Osteoblast (primary cell): Measurements from ENCODE around the gene EML5. TPM values are rescaled to one million over a fixed set of nuclear protein-coding genes. Genes with fewer than 3 reads are reported as not detected.

Source experiments
- DNase-seq: peaks from one replicate; pipeline ENCODE4 v3.0.0; 2011; ENCODE audit warnings: low spot score, mixed read lengths; ENCODE audit not compliant: insufficient read length; ENCODE audit errors: missing footprints
- H2AFZ ChIP-seq: 2 replicates; pipeline ENCODE4 v1.6.0; 2011; ENCODE audit warnings: mild to moderate bottlenecking, low read length
- H3K27ac ChIP-seq: 2 replicates; pipeline ENCODE4 v1.5.1; 2011; ENCODE audit warnings: mild to moderate bottlenecking, low read depth, low read length, moderate library complexity
- H3K27me3 ChIP-seq: 2 replicates; pipeline ENCODE4 v1.6.0; 2012; ENCODE audit warnings: mild to moderate bottlenecking, control low read depth, inconsistent platforms, low read length, moderate library complexity; ENCODE audit not compliant: insufficient read depth
- H3K36me3 ChIP-seq: 2 replicates; pipeline ENCODE4 v1.5.1; 2011; ENCODE audit warnings: mild to moderate bottlenecking, low read length, control low read depth, moderate library complexity; ENCODE audit not compliant: insufficient read depth
- H3K4me1 ChIP-seq: 2 replicates; pipeline ENCODE4 v1.5.1; 2011; ENCODE audit warnings: mild to moderate bottlenecking, low read length, control low read depth, moderate library complexity; ENCODE audit not compliant: insufficient read depth
- H3K4me2 ChIP-seq: 2 replicates; pipeline ENCODE4 v1.6.0; 2011; ENCODE audit warnings: mild to moderate bottlenecking, low read length; ENCODE audit not compliant: insufficient read depth
- H3K4me3 ChIP-seq: fragments of 200-600 bp; sonication (generic); 3 replicates; pipeline ENCODE4 v1.5.1; 2012; ENCODE audit warnings: mild to moderate bottlenecking, low read length, inconsistent platforms; ENCODE audit not compliant: insufficient read depth
- H3K79me2 ChIP-seq: 2 replicates; pipeline ENCODE4 v1.6.0; 2012; ENCODE audit warnings: mild to moderate bottlenecking, low read length, control low read depth, inconsistent platforms; ENCODE audit not compliant: insufficient read depth
- H3K9me3 ChIP-seq: 2 replicates; pipeline ENCODE4 v1.5.1; 2011; ENCODE audit warnings: low read depth, low read length, control low read depth
- H4K20me1 ChIP-seq: 2 replicates; pipeline ENCODE4 v1.6.0; 2012; ENCODE audit warnings: mild to moderate bottlenecking, low read length, control low read depth; ENCODE audit not compliant: insufficient read depth
- total RNA-seq: library from RNA; depleted of rRNA; stranded (reverse); fragments of >200 nt; gene quantifications from 2 replicates; pipeline ENCODE4 v1.2.3, GENCODE V29; 2012
- TF ChIP-seq, protein P1 (sequence below): IDR thresholded peaks from 2 replicates; pipeline ENCODE4 v1.5.1; 2011; ENCODE audit warnings: mild to moderate bottlenecking, low read depth, low read length, moderate library complexity; ENCODE audit errors: extremely low read depth

EML5 gene
- total RNA-seq, 1 donor = under 0.01 TPM

- no peaks in the 10 kb centered on the region for H3K4me1 ChIP-seq
Observed at GRCh38 chr14:88604212-88604611, 188.5 kb downstream of the EML5 start.

DNA sequence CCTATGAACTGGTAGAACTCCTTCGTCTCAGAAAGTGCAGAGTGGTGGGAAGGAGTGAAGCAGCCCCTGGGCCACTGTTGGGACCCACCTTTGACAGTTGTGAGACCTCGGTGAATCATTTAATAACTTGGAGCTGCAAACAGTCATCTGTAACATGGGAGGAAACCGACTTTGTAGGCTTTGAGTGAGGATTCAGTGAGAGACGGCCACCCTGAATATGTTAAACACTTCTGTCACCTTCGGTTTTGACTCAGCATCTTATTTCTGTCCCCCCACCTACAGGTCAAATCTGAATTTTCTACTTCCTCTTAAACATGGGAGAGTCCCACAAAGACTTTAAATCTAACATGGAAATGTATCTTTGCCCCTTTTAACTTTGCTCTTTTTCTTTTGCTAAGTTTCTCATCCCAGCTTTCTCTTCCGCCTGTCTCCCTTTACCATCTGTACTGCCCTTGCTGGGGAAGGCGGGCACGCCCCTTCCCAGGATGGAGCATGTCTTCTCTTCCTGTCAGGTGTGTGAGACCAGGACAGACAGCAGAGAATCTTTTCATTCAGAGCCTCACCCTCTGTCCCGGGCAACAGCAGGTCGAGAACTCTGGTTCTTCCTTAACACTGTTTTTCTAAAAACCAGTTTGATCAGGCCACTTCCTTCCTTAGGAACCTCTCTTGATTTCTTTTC is 192.9 kb downstream of the EML5 start:
- peaks cover 96% of the 10 kb centered on the region for H3K36me3 ChIP-seq
- no peaks in the 10 kb centered on the region for H3K4me1 ChIP-seq
- no peaks in the 10 kb centered on the region for H3K27me3 ChIP-seq
- no peak for DNase-seq
- H2AFZ ChIP-seq = no peak overlapping the region
- H3K4me3 ChIP-seq = no peak overlapping the region
- no peak overlapping the region for H3K27ac ChIP-seq
- H3K79me2 ChIP-seq = peaks cover 5% of the 10 kb centered on the region
- H4K20me1 ChIP-seq = peaks cover 6% of the 10 kb centered on the region
- no peaks in the 10 kb centered on the region for H3K9me3 ChIP-seq
- TF ChIP-seq, protein P1, sequence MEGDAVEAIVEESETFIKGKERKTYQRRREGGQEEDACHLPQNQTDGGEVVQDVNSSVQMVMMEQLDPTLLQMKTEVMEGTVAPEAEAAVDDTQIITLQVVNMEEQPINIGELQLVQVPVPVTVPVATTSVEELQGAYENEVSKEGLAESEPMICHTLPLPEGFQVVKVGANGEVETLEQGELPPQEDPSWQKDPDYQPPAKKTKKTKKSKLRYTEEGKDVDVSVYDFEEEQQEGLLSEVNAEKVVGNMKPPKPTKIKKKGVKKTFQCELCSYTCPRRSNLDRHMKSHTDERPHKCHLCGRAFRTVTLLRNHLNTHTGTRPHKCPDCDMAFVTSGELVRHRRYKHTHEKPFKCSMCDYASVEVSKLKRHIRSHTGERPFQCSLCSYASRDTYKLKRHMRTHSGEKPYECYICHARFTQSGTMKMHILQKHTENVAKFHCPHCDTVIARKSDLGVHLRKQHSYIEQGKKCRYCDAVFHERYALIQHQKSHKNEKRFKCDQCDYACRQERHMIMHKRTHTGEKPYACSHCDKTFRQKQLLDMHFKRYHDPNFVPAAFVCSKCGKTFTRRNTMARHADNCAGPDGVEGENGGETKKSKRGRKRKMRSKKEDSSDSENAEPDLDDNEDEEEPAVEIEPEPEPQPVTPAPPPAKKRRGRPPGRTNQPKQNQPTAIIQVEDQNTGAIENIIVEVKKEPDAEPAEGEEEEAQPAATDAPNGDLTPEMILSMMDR = no peak
- H3K4me2 ChIP-seq = no peak overlapping the region

More at GRCh38 chr14:88604212-88604611, 188.5 kb downstream of the EML5 start:
- no peak for DNase-seq
- Histone ChIP-seq H3K4me3 (no peak overlapping the region), H3K79me2 (peaks cover 2% of the 10 kb centered on the region), H3K27ac (no peak overlapping the region), H3K4me2 (no peak overlapping the region), H3K27me3 (no peaks in the 10 kb centered on the region), H3K9me3 (no peaks in the 10 kb centered on the region), H2AFZ (no peak overlapping the region), H4K20me1 (peaks cover 17% of the 10 kb centered on the region), H3K36me3 (peaks cover 90% of the 10 kb centered on the region)
- TF ChIP-seq, protein P1 = no peak

GRCh38 chr14:88599326-88599725 is 193.4 kb downstream of the EML5 start:
- Histone ChIP-seq H4K20me1 (peaks cover 6% of the 10 kb centered on the region), H3K79me2 (peaks cover 5% of the 10 kb centered on the region), H2AFZ (no peak overlapping the region), H3K9me3 (no peaks in the 10 kb centered on the region), H3K4me3 (no peak overlapping the region), H3K36me3 (peaks cover 94% of the 10 kb centered on the region), H3K27me3 (no peaks in the 10 kb centered on the region), H3K4me2 (no peak overlapping the region), H3K4me1 (no peaks in the 10 kb centered on the region), H3K27ac (no peak overlapping the region)
- no peak for DNase-seq
- TF ChIP-seq, protein P1 = no peak

- H3K4me3 ChIP-seq = no peak overlapping the region
- H3K9me3 ChIP-seq = no peaks in the 10 kb centered on the region
- no peak overlapping the region for H3K27ac ChIP-seq
- no peak overlapping the region for H2AFZ ChIP-seq
- peaks cover 5% of the 10 kb centered on the region for H3K79me2 ChIP-seq
- H3K27me3 ChIP-seq = no peaks in the 10 kb centered on the region
- DNase-seq = no peak
- H4K20me1 ChIP-seq = peaks cover 6% of the 10 kb centered on the region
- TF ChIP-seq, protein P1 = no peak
- H3K4me2 ChIP-seq = no peak overlapping the region
- peaks cover 86% of the 10 kb centered on the region for H3K36me3 ChIP-seq
- no peaks in the 10 kb centered on the region for H3K4me1 ChIP-seq
Observed at GRCh38 chr14:88598097-88598675, 194.6 kb downstream of the EML5 start.
